ENCODE data around the gene CRB1.
A peak's percentile ranks its signal among the peaks of the same experiment; 100 is the strongest.

CRB1 gene

DNA sequence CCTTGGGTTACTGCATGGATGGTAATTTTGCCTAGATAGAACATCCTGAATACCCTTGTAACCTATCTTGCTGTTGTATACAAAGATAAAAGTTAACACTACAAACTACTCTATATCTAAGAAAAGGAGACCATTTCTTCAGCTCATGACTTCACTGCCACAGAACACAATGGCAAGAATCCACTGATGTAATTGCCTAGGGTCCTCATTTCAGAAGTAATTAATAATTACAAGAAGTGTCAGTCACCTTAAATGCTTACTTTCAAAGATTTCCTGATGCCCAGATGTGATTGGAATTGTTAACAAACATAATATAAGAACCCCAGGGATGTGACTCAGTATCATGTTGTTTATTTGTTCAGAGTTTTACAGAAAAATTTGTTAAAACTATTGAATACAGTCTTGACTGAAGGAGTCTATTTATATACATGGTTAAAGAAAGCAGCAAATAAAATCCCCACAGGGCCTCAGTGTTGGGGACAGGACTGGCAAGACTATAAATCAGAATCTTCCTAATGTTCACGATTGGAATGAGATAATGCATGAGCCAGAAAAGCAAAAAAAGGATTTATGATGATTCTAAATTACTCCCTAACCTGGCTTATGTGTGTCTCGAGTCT lies 83.9 kb downstream of the CRB1 start:
- DNase-seq (ENCODE audit: low read depth in 2 of 2), result no peak
- TF ChIP-seq, protein P1, sequence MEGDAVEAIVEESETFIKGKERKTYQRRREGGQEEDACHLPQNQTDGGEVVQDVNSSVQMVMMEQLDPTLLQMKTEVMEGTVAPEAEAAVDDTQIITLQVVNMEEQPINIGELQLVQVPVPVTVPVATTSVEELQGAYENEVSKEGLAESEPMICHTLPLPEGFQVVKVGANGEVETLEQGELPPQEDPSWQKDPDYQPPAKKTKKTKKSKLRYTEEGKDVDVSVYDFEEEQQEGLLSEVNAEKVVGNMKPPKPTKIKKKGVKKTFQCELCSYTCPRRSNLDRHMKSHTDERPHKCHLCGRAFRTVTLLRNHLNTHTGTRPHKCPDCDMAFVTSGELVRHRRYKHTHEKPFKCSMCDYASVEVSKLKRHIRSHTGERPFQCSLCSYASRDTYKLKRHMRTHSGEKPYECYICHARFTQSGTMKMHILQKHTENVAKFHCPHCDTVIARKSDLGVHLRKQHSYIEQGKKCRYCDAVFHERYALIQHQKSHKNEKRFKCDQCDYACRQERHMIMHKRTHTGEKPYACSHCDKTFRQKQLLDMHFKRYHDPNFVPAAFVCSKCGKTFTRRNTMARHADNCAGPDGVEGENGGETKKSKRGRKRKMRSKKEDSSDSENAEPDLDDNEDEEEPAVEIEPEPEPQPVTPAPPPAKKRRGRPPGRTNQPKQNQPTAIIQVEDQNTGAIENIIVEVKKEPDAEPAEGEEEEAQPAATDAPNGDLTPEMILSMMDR (IDR thresholded peaks at IDR 0.05; ENCODE audit: low read depth, low read length), result no peak

DNA sequence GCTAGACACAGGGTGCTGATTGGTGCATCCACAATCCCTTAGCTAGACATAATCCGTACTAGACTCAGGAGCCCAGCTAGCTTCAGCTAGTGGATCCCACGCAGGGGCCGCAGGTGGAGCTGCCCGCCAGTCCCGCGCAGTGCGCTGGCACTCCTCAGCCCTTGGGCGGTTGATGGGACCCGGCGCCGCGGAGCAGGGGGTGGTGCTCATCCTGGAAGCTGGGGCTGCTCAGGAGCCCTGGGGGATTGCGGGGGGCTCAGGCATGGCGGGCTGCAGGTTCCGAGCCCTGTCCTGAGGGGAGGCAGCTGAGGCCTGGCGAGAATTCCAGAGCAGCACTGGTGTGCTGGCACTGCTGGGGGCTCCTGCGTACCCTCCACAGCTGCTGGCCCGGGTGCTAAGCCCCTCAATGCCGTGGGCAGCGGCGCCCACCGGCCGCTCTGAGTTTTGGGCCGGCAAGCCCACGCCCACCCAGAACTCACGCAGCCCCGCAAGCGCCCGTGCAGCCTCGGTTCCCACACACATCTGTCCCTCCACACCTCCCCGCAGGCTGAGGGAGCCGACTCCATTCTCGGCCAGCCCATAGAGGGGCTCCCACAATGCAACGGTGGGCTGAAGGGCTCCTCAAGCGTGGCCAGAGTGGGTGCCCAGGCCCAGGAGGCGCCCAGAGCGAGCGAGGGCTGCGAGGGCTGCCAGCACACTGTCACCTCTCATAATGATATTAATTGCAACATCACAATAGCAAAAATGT lies 87.4 kb downstream of the CRB1 start:
- H3K4me3 ChIP-seq (replicated peaks in 1 of 2; ENCODE audit: low read depth in 2 of 2, low read length in 2 of 2), result no peak overlapping the region
- TF ChIP-seq, protein P1 (IDR thresholded peaks at IDR 0.05; ENCODE audit: low read depth, low read length), result no peak
- DNase-seq (ENCODE audit: low read depth in 2 of 2), result no peak

More for the DNA sequence above, 83.9 kb downstream of the CRB1 start:
- no peak overlapping the region for H3K4me3 ChIP-seq (replicated peaks in 1 of 2; ENCODE audit: low read depth in 2 of 2, low read length in 2 of 2)

DNA sequence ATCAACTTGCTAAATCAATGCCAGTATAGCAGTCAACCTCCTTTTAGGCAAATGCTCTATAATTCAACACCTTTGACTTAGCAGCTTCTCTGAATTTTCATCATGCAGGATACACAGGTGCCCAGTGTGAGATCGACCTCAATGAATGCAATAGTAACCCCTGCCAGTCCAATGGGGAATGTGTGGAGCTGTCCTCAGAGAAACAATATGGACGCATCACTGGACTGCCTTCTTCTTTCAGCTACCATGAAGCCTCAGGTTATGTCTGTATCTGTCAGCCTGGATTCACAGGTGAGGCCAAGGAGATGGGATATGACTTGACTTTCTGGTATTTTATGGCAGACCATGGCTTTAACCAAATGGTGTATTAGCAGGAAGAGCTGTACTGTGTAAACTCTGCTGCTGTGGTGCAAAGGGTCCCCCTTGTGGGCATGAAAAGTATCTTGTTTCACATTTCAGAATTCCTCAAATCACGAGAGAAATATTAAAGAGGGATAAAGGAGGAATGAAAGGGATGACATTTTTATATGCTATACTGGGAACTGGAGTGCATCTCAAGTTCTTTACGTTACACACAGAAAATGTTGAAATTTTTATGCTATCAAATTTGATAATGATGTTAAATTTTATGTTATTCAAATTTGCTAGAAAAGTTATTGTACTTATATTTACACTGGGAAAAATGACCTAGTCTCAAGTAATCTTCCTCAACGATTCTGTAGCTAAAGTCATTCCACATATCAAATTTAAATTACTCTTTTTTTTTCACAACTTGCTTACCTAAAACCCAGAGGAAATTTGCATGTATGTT lies 88.9 kb downstream of the CRB1 start:
- TF ChIP-seq, protein P1 (IDR thresholded peaks at IDR 0.05; ENCODE audit: low read depth, low read length), result peak; percentile 75
- H3K4me3 ChIP-seq (replicated peaks in 1 of 2; ENCODE audit: low read depth in 2 of 2, low read length in 2 of 2), result no peak overlapping the region
- peak; percentile 71 to 80 for DNase-seq (ENCODE audit: low read depth in 2 of 2)

DNA sequence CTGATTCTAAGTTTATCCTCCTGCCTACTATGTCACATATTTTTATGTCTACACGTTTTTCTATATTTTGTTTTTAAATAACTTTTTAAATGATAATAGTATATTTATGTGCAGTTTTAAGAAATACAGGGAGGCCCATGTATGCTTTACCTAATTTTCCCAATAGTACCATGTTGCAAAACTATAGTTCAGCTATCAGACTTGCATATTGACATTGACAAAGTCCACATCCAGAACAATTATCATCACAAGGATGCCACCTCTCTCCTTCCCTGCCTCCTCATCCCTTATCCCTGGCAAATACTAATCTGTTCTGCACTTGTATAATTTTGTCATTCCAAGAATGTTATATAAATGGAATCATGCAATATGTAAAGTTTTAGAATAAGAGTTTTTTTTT lies 90.9 kb downstream of the CRB1 start:
- H3K4me3 ChIP-seq (replicated peaks in 1 of 2; ENCODE audit: low read depth in 2 of 2, low read length in 2 of 2), result no peak overlapping the region
- TF ChIP-seq, protein P1 (IDR thresholded peaks at IDR 0.05; ENCODE audit: low read depth, low read length), result no peak
- DNase-seq (ENCODE audit: low read depth in 2 of 2), result no peak

DNA sequence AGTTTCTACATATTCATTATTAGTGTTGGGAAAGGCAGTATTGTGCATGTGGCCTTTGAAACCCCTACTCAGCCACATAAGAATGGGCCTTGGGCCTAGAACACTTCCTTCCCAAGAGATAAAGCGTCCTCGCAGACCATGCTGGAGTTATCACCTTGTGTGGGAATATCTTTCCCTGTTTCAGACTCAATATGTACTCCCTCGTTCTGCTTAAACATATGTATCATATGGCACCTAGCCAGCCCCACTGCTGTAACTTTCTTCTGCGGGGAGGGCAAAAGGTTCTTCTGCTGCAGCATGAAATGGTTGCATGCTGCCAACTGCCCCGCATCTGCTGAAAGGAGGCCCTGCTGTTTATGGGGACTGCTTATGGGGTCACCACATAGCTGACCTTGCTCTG lies 92.0 kb downstream of the CRB1 start:
- H3K4me3 ChIP-seq (replicated peaks in 1 of 2; ENCODE audit: low read depth in 2 of 2, low read length in 2 of 2), result no peak overlapping the region
- DNase-seq (ENCODE audit: low read depth in 2 of 2), result peak; percentile 26 to 66
- TF ChIP-seq, protein P1 (IDR thresholded peaks at IDR 0.05; ENCODE audit: low read depth, low read length), result no peak

DNA sequence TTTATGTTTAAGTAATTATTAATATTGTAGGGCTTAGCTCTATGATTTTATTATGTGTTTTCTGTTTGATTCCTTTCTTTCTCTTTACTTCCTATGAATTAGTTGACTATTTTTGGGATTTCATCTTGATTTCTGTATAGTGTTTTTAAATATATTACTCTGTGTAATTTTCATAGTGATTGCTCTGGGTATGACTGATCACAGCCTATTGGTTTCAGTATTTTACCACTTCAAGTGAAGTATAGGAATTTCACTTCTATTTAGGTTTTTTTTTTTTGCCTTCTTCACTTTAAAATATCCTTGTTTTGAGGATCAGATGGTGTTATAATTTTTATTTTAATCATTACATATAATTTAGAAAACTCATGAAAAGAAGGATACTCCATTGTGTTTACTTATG lies 94.8 kb downstream of the CRB1 start:
- no peak for DNase-seq (ENCODE audit: low read depth in 2 of 2)
- TF ChIP-seq, protein P1 (IDR thresholded peaks at IDR 0.05; ENCODE audit: low read depth, low read length), result no peak
- H3K4me3 ChIP-seq (replicated peaks in 1 of 2; ENCODE audit: low read depth in 2 of 2, low read length in 2 of 2), result no peak overlapping the region
